ENCODE results near the gene MGP. TPM values are rescaled to one million over a fixed set of nuclear protein-coding genes. Genes with fewer than 3 reads are reported as not detected.

Gene MGP
- total RNA-seq, 4 donors from 2014 or later = 136 to 2,566 (median 1,232) TPM

GRCh38 chr12:14853961-14854360 lies 31.7 kb downstream of the MGP start:
- H3K4me1 ChIP-seq = peaks cover 0 to 3% of the 10 kb centered on the region in 2 donors
- DNase-seq = no peak
- H3K4me3 ChIP-seq = no peak overlapping the region
- no peaks in the 10 kb centered on the region for H3K27me3 ChIP-seq
- H3K36me3 ChIP-seq = no peaks in the 10 kb centered on the region
- no peaks in the 10 kb centered on the region for H3K9me3 ChIP-seq
- H3K27ac ChIP-seq = peak overlapping the region in 1 of 2 donors; percentile 52
- TF ChIP-seq, protein P1, sequence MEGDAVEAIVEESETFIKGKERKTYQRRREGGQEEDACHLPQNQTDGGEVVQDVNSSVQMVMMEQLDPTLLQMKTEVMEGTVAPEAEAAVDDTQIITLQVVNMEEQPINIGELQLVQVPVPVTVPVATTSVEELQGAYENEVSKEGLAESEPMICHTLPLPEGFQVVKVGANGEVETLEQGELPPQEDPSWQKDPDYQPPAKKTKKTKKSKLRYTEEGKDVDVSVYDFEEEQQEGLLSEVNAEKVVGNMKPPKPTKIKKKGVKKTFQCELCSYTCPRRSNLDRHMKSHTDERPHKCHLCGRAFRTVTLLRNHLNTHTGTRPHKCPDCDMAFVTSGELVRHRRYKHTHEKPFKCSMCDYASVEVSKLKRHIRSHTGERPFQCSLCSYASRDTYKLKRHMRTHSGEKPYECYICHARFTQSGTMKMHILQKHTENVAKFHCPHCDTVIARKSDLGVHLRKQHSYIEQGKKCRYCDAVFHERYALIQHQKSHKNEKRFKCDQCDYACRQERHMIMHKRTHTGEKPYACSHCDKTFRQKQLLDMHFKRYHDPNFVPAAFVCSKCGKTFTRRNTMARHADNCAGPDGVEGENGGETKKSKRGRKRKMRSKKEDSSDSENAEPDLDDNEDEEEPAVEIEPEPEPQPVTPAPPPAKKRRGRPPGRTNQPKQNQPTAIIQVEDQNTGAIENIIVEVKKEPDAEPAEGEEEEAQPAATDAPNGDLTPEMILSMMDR (IDR thresholded peaks at IDR 0.05) = no peak
- TF ChIP-seq POLR2A (IDR thresholded peaks at IDR 0.05) = no peak
- intact Hi-C loops (cut with DNase I; ENCODE audit: low total_unique reads) = no loop called here

GRCh38 chr12:14852880-14853279 lies 32.8 kb downstream of the MGP start:
- intact Hi-C loops (cut with DNase I; ENCODE audit: low total_unique reads) = no loop called here
- no peak overlapping the region for H3K4me3 ChIP-seq
- no peaks in the 10 kb centered on the region for H3K9me3 ChIP-seq
- H3K4me1 ChIP-seq = peaks cover 0 to 3% of the 10 kb centered on the region in 2 donors
- no peaks in the 10 kb centered on the region for H3K27me3 ChIP-seq
- TF ChIP-seq, protein P1 (IDR thresholded peaks at IDR 0.05) = no peak
- TF ChIP-seq POLR2A (IDR thresholded peaks at IDR 0.05) = no peak
- no peaks in the 10 kb centered on the region for H3K36me3 ChIP-seq
- DNase-seq = no peak
- no peak overlapping the region for H3K27ac ChIP-seq

DNA sequence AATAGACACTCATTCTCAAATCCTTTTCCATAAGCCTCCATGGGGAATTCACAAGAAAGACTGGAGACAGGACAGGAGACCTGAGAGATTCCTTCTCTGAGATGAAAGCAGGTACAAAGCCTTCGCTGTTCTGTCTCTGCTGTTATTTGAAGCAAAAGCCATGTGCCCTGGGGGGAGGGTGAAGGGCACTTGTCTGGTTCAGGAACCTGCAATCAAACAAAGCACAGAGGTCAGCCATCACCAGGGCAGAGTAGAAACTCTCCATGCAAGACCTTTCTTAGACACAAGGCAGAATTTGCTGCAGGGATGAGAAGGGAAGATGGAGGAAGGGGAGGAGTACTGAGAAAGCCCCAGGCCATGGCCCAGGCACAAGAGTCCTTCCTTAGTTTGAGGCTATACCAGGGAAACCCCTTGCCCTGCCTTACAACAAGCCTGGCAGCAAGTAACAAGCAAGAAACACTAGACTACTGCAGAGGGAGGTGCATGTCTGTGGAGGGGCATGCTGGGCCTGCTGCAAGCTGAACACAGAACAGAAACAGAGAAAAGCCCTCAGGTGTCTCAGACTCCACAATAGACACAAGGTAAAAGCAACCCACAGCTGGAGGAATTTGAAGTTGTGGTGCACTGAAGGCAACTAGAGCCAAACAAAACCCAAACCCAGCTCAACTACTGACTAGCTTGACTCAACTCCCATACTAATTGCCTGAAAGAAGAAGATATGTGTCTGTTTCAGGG lies 34.6 kb downstream of the MGP start:
- Histone ChIP-seq H3K4me1 (peaks cover 3 to 8% of the 10 kb centered on the region in 2 donors), H3K27ac (peak overlapping the region in 1 of 2 donors; percentile 73), H3K36me3 (no peaks in the 10 kb centered on the region), H3K27me3 (no peaks in the 10 kb centered on the region), H3K4me3 (no peak overlapping the region), H3K9me3 (no peaks in the 10 kb centered on the region)
- intact Hi-C loops (cut with DNase I; ENCODE audit: low total_unique reads) = no loop called here
- DNase-seq = no peak
- TF ChIP-seq, protein P1 (IDR thresholded peaks at IDR 0.05) = no peak
- no peak for TF ChIP-seq POLR2A (IDR thresholded peaks at IDR 0.05)

DNA sequence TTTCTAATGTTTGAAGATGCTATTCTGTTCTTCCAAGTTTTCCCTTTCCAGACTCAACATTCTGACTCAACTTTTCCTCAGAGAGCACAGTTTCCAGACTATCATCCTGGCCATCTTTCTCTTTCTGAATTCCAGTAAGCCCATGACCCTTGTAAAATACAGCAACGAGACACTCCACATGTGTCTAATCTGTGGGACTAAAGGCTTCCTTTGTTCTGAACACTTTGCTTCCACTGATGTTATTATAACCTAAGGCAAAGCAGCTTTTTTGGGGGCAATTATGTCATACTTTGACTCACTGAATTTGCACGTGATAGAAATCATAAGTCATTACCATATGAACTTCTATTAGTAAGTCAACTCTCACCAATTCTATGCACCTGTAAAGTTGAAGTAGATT lies 36.0 kb downstream of the MGP start:
- DNase-seq = peak in 1 of 2 donors; percentile 38
- Histone ChIP-seq H3K36me3 (no peaks in the 10 kb centered on the region), H3K27me3 (no peaks in the 10 kb centered on the region), H3K4me3 (no peak overlapping the region), H3K4me1 (peaks cover 3 to 9% of the 10 kb centered on the region in 2 donors), H3K27ac (peak overlapping the region; percentile 73 to 82), H3K9me3 (no peaks in the 10 kb centered on the region)
- no peak for TF ChIP-seq POLR2A (IDR thresholded peaks at IDR 0.05)
- TF ChIP-seq, protein P1 (IDR thresholded peaks at IDR 0.05) = no peak
- intact Hi-C loops (cut with DNase I; ENCODE audit: low total_unique reads) = loop anchor here (5.0 to 10.0 kb wide), 2 partner anchors 148 to 425 kb away; no protein-coding TSS in a partner anchor

- Histone ChIP-seq H3K4me3 (no peak overlapping the region), H3K27ac (peak overlapping the region; percentile 53 to 73), H3K9me3 (no peaks in the 10 kb centered on the region), H3K27me3 (no peaks in the 10 kb centered on the region), H3K4me1 (peaks cover 0 to 9% of the 10 kb centered on the region in 2 donors), H3K36me3 (no peaks in the 10 kb centered on the region)
- TF ChIP-seq, protein P1 (IDR thresholded peaks at IDR 0.05) = no peak
- no peak for TF ChIP-seq POLR2A (IDR thresholded peaks at IDR 0.05)
- intact Hi-C loops (cut with DNase I; ENCODE audit: low total_unique reads) = loop anchor here (5.0 to 10.0 kb wide), 2 partner anchors 150 to 428 kb away; no protein-coding TSS in a partner anchor
- DNase-seq = no peak
These were observed 38.6 kb downstream of the MGP start for GRCh38 chr12:14846876-14847580.
